NCI-H446 treated with DMSO at 0.1 percent for 48 hours (cell line): ENCODE data around the gene ANKRD22.

Experiments
- DNase-seq: peaks from one replicate; lab custom pipeline; 2025; lab: John Stamatoyannopoulos, UW

Gene ANKRD22

GRCh38 chr10:88800152-88801125 is 51.2 kb downstream of the ANKRD22 start:
- no peak for DNase-seq

GRCh38 chr10:88794731-88795130 is 56.9 kb downstream of the ANKRD22 start:
- no peak for DNase-seq

- no peak for DNase-seq
Observed at GRCh38 chr10:88793712-88794299, 57.8 kb downstream of the ANKRD22 start.

- DNase-seq: no peak
Observed at GRCh38 chr10:88792661-88793060, 59.0 kb downstream of the ANKRD22 start.

GRCh38 chr10:88791924-88792323 is 59.7 kb downstream of the ANKRD22 start:
- no peak for DNase-seq

GRCh38 chr10:88788924-88789323 is 62.7 kb downstream of the ANKRD22 start:
- no peak for DNase-seq

- no peak for DNase-seq
Observed at GRCh38 chr10:88787463-88787862, 64.2 kb downstream of the ANKRD22 start.

- no peak for DNase-seq
Observed at GRCh38 chr10:88786032-88786770, 65.4 kb downstream of the ANKRD22 start.

GRCh38 chr10:88783724-88784123 is 67.9 kb downstream of the ANKRD22 start:
- no peak for DNase-seq

GRCh38 chr10:88782222-88782621 is 69.4 kb downstream of the ANKRD22 start:
- no peak for DNase-seq

GRCh38 chr10:88781206-88781605 is 70.4 kb downstream of the ANKRD22 start:
- no peak for DNase-seq
